Calu3 (cell line): Measurements from ENCODE around the gene GLMP. TPM values are rescaled to one million over a fixed set of nuclear protein-coding genes. Genes with fewer than 3 reads are reported as not detected.

Experiments used
- BruUV-seq: library from RNA; stranded (reverse); fragments of 400-500 nt; replicated peaks from 2 replicates; lab custom pipeline; 2021; lab: Mats Ljungman, UMichigan
- CTCF ChIA-PET: fragments of 300-600 bp; sonication (Branson Sonifier 250); formaldehyde crosslinking; loops from one replicate; lab custom pipeline; 2022; ENCODE audit warnings: antibody characterized with exemption; lab: Charles Lee
- DNase-seq: peaks from one replicate; pipeline ENCODE4 v3.0.0; 2022
- H3K27ac Mint-ChIP-seq: one replicate; pipeline ENCODE4 v1.8.0; 2022; ENCODE audit warnings: mixed read lengths; ENCODE audit not compliant: unreplicated experiment
- H3K27me3 Mint-ChIP-seq: one replicate; pipeline ENCODE4 v1.8.0; 2022; ENCODE audit warnings: mixed read lengths; ENCODE audit not compliant: unreplicated experiment
- H3K36me3 Mint-ChIP-seq: one replicate; pipeline ENCODE4 v1.8.0; 2022; ENCODE audit warnings: mild to moderate bottlenecking, moderate library complexity, mixed read lengths; ENCODE audit not compliant: insufficient read depth, unreplicated experiment
- H3K4me1 Mint-ChIP-seq: one replicate; pipeline ENCODE4 v1.8.0; 2022; ENCODE audit warnings: mild to moderate bottlenecking, low read depth, mixed read lengths; ENCODE audit not compliant: unreplicated experiment
- H3K4me3 Mint-ChIP-seq: one replicate; pipeline ENCODE4 v1.8.0; 2022; ENCODE audit warnings: mild to moderate bottlenecking, low read depth, moderate library complexity, mixed read lengths; ENCODE audit not compliant: unreplicated experiment
- H3K9me3 Mint-ChIP-seq: one replicate; pipeline ENCODE4 v1.8.0; 2022; ENCODE audit warnings: low read depth, mixed read lengths; ENCODE audit not compliant: unreplicated experiment
- CTCF ChIP-seq: fragments of 200-600 bp; IDR thresholded peaks from one replicate; pipeline ENCODE4 v1.8.0; 2022; ENCODE audit warnings: antibody characterized with exemption; ENCODE audit not compliant: unreplicated experiment
- intact Hi-C: fragments of 100-400 bp; cut with micrococcal nuclease; formaldehyde crosslinking; loops from one replicate; pipeline ENCODE4 v1.10.0; 2022; ENCODE audit not compliant: unreplicated experiment
- total RNA-seq: library from RNA; stranded (reverse); gene quantifications from 2 replicates; pipeline ENCODE4 v1.2.3, GENCODE V29; 2022

GLMP gene
- total RNA-seq, 1 experiment from 2014 or later, result 31.0 TPM

- H3K4me1 Mint-ChIP-seq, result no peaks in the 10 kb centered on the region
- no peak overlapping the region for H3K27ac Mint-ChIP-seq
- BruUV-seq, result no TSS peak
- no peaks in the 10 kb centered on the region for H3K9me3 Mint-ChIP-seq
- H3K27me3 Mint-ChIP-seq, result peaks cover 23% of the 10 kb centered on the region
- no peak for TF ChIP-seq CTCF
- peaks cover 48% of the 10 kb centered on the region for H3K36me3 Mint-ChIP-seq
- CTCF ChIA-PET, result interaction anchor here (0.7 to 0.9 kb wide), 3 partner anchors 18 to 1701 kb away, joined by 3 to 9 read pairs (median 5); no protein-coding TSS in a partner anchor
- DNase-seq, result no peak
- intact Hi-C loops, result no loop called here
- H3K4me3 Mint-ChIP-seq, result no peak overlapping the region
Measured at GRCh38 chr1:156248323-156248683, 47.2 kb downstream of the GLMP start.

GRCh38 chr1:156247460-156248322, 47.8 kb downstream of the GLMP start, which contains the start of gene PAQR6:
Gene PAQR6, minus strand, starts transcription at chr1:156248056. Its CDS starts 1,325 bp downstream, at chr1:156246731.
- TF ChIP-seq CTCF, result no peak
- H3K4me1 Mint-ChIP-seq, result no peaks in the 10 kb centered on the region
- no TSS peak for BruUV-seq
- DNase-seq, result peak; percentile 31
- CTCF ChIA-PET, result interaction anchor here (0.7 to 0.9 kb wide), 3 partner anchors 17 to 1702 kb away, joined by 3 to 9 read pairs (median 5); no protein-coding TSS in a partner anchor
- no peaks in the 10 kb centered on the region for H3K9me3 Mint-ChIP-seq
- intact Hi-C loops, result no loop called here
- H3K36me3 Mint-ChIP-seq, result peaks cover 54% of the 10 kb centered on the region
- H3K27me3 Mint-ChIP-seq, result peaks cover 23% of the 10 kb centered on the region
- H3K4me3 Mint-ChIP-seq, result no peak within 1 kb of the TSS
- H3K27ac Mint-ChIP-seq, result peak within 1 kb of the TSS; percentile 46

- H3K4me1 Mint-ChIP-seq, result no peaks in the 10 kb centered on the region
- intact Hi-C loops, result no loop called here
- DNase-seq, result peak; percentile 30
- peaks cover 57% of the 10 kb centered on the region for H3K36me3 Mint-ChIP-seq
- no peak overlapping the region for H3K4me3 Mint-ChIP-seq
- H3K9me3 Mint-ChIP-seq, result no peaks in the 10 kb centered on the region
- peaks cover 23% of the 10 kb centered on the region for H3K27me3 Mint-ChIP-seq
- no peak for TF ChIP-seq CTCF
- BruUV-seq, result TSS peak; percentile 8
- H3K27ac Mint-ChIP-seq, result peak overlapping the region; percentile 24
- CTCF ChIA-PET, result interaction anchor here (0.6 to 1.7 kb wide), 3 partner anchors 33 to 101 kb away, joined by 3 read pairs; partner anchors contain the start of gene TMEM79
Measured at GRCh38 chr1:156246781-156247459, 48.6 kb downstream of the GLMP start.

GRCh38 chr1:156246241-156246780, 49.2 kb downstream of the GLMP start:
- no peak for TF ChIP-seq CTCF
- Mint-ChIP-seq H3K27ac (peak overlapping the region; percentile 24), H3K4me1 (no peaks in the 10 kb centered on the region), H3K4me3 (peak overlapping the region; percentile 55), H3K36me3 (peaks cover 61% of the 10 kb centered on the region), H3K9me3 (no peaks in the 10 kb centered on the region), H3K27me3 (peaks cover 23% of the 10 kb centered on the region)
- intact Hi-C loops, result no loop called here
- CTCF ChIA-PET, result interaction anchor here (0.6 to 1.7 kb wide), 3 partner anchors 32 to 101 kb away, joined by 3 read pairs; partner anchors contain the start of gene TMEM79
- BruUV-seq, result no TSS peak
- no peak for DNase-seq
